Islet precursor cell (in vitro differentiated cells): ENCODE results near the gene LGSN.
"Not testable (repeated sequence)": the region's sequence is repeated elsewhere in the genome, so short reads cannot be mapped to it uniquely, and the experiment has no call there.

Experiments
- DNase-seq: peaks from one replicate; pipeline ENCODE4 v3.0.0-alpha.2; 2018

Gene LGSN

DNA sequence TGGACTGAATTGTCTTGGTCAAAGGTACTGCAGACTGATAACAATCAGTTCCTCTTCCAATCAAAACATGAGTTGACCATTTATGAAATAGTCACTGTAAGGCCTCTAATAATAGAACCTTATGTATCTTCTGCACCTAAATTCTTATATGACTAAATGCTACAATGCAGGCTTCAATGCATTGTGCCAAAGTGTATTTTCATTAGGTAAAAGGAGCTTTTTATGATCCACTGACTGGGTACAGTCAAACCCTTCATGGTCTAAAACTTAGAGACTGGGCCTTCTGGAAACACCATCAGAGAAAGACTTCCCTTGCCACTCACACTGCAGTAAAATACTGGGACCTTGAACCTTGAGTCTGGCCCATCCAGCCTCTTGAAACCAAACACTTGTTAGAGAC is 16.3 kb downstream of the LGSN start:
- DNase-seq = no peak

DNA sequence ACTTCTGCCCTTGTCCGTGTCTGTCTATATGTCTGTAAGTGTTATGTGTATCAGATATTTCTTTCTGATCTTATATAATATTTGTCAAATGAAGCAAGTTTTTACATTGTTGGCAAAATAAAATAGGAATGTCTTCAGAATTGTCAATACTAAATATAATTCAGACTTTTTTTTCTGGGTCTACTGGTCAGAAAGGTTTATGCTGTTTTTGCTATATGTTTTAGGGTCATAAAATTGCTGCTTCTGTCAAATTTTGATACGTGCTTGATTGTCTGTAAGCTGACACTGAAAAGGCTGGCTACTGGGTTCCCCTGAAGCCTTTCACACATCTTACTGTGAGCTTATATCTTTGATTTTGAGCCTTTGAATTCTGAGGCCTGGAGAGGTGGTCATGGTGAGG is 20.1 kb downstream of the LGSN start:
- DNase-seq = no peak

DNA sequence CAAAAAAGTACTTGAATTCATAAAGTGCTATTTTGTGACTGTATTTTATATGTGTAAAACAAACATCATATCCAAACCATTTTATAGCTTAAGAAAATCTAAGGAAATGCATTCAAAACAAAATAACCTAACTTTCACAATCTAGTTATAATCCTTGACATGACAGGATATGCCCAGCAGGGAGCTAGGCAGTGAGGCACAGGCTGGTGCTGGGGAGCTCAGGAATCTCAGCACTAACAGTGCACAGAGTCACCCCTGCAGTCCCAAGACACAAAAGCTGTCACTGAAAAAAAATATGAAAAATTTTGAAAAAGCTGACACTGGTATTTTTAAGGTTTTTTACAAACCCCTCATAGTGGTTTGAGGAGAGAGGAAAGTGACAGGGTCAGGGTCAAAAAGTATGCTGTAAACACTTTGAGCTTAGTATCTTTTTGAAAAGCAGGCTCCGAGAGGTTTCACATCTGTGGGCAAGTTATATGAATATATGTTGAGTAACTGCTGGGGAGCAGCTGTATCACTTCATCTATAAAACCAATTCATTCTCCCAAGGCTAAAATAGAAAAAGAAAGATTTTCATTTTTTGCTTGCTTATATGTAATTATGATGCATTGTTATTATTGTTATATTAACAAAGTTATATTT is 24.1 kb downstream of the LGSN start:
- no peak for DNase-seq

DNA sequence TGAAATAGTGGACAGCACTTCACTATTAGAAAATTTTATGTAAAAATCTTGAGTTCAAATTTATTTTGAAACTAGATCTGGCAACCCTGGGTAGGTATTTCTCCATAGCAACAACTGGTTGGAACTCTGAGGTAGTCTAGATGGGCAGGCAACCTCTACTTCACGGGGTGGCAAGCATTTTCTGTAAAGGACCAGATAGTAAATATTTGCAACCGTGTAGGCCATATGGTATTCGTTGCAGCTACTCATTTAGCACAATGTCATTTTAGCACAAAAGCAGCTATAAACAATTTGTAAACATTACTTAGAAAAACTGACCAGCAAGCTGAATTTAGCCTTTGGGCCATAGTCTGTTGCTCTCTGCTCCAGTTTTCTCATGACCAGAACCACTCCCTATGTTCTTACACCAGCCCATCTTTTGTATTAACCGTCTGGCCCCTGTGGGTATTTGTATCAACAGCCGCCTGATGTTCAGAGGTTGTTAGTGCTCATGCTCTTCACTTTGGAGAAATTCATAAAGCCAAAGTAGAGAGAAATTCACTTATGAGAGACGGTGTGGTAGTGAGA is 29.2 kb downstream of the LGSN start:
- no peak for DNase-seq

DNA sequence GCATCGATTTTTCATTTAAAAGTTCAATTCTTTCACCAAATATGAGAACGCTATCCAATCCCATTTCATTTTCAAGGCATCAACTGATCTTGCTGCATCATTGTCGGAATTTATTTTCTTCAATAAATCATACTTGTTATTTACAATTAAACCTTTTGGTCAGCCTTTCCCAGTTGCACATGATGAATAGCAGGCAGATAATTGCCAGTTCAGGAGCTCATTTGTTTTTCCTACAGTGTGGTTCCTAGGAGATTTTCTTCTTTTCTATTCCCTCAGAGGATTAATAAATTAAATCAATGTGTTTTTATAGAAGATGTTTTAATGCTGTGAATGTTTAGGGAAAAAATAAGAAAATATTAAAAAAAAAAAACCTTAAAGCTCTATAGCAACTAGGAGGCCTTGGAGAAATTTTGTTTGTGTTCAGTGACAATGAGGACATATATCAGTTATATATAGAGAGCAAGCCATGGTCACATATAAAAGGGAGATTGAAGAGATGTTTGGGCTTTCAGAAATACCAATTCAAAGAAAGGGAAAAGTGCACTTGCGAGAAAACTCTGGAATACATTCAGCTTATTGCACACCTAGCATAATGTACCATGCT is 30.4 kb downstream of the LGSN start:
- no peak for DNase-seq

DNA sequence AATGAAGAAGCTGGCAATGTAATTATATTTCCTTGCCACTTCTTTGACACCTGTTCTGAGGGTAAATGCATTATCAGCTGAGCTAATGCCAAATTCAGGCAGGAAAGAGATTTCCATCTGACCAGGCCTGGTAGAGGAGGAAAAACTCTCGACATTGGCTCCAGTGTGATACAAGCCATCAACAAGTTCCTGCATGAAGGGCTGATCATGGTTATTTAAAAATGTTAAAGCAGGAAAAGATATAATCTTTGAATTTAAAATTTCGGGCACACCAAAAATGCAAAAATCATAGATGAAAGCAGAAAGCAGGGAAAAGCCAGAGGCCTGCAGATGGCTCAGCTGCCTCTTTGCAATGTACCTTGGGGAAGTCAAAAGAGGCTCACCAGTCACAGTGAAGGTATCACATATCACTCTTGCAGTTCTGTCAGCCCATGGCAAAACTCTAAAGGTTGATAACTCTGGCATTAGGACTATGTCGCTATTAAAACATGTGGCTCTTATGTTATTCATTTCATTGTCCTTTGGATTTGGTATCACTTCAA is 39.1 kb downstream of the LGSN start:
- DNase-seq = no peak

DNA sequence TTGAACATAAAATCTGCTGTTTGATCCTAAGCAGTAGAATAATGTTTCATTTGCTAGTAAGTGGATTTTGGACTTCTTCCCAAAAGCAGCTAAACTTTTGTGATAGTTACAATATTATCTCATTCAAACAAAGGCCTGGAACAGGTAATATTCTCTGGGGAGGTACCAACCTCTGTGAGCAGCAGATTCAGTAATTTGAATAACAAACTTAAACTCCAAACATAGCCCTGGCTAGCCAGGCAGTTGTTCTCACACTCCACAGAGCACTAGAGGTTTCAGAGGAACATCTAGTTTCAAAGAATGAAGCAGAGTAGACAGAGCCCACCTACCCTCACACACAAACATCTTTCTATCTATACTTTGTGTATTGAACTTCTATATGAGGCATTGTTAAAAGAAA is 40.9 kb downstream of the LGSN start:
- DNase-seq = no peak

DNA sequence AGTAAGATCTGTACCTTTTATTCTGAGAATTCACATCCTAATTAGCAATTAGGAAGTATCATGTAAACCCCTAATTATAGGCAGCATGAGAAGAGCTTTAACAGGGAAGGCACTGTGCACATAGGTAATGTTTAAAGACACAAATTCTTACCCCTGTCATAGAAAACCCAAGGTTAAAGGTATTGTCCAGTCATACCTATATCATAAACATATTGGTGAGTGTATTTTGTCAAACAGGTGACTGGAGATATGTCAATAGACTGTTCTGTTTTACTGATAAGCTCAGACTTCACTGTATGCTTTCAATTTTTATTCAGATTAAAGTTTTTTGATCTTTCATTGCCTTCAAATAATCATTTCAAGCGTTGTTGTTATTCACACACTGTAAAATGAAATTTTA is 43.8 kb downstream of the LGSN start:
- no peak for DNase-seq

DNA sequence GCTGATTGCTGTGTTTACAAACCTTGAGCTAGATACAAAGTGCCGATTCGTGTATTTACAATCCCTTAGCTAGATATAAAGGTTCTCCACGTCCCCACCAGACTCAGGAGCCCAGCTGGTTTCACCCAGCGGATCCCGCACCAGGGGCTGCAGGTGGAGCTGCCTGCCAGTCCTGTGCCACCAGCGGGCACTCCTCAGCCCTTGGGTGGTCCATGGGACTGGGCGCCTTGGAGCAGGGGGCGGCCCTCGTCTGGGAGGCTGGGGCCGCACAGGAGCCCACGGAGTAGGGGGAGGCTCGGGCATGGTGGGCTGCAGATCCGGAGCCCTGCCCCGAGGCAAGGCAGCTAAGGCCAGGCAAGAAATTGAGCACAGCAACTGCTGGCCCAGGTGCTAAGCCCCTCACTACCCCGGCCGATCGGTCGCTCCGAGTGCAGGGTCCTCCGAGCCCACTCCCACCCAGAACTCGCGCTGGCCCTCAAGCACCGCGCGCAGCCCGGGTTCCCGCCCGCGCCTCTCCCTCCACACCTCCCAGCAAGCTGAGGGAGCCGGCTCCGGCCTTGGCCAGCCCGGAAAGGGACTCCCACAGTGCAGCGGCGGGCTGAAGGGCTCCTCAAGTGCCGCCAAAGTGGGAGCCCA is 44.9 kb downstream of the LGSN start:
- DNase-seq = not testable (repeated sequence)

DNA sequence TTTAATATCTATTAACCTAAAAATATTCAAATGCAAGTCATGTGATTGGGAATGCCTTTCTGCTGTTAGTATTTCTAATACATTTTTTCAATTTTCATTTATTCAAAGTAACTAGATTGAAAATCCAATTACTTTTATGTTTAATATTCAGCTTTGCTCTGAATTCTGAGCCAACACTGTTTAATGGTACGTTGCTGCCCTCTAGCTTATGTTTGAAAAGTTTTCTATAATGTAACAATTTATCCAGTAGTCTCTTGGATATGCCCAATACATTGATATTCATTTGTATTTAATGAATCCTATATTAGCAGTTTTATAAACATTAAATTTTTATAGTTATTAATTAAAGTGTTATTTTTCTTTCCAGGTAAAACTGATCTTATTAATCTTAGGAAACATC is 47.4 kb downstream of the LGSN start:
- no peak for DNase-seq

DNA sequence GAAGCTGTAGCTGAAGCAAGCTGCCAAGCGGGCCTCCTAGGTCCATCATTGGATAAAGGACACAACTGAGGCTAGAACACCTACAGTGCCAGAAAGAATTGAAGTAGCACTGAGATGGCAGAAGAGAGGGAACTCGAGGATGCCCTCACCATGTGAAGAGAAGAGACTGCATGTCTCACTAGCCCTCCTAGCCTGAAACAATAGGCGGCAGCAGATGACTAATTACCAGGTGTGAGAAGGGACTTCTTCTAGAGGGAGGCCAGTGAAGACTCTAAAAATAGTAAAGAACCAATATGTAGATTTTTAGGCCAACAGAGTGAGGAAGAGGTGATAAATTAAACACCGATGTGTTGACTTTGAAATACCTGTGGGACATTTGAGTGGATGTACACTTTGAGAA is 50.3 kb downstream of the LGSN start:
- no peak for DNase-seq

DNA sequence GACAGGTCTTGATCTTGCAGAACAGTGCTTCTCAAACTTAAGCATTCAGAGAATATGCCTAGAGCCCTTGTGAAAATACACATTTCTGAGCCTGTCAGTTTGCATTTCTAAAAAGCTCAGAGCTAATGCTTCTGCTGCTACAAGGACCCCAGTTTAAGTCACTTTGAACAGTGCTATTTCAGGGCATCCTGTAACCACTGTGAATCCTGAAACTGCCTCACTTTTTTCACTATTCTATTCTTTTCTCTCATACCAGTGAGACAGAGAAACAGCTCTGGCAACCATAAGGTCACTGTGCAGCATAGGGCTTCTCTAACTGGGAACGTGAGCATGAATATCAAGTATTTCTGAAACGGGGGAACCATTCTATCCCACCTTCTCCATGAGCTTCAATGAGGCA is 51.2 kb downstream of the LGSN start:
- DNase-seq = no peak

DNA sequence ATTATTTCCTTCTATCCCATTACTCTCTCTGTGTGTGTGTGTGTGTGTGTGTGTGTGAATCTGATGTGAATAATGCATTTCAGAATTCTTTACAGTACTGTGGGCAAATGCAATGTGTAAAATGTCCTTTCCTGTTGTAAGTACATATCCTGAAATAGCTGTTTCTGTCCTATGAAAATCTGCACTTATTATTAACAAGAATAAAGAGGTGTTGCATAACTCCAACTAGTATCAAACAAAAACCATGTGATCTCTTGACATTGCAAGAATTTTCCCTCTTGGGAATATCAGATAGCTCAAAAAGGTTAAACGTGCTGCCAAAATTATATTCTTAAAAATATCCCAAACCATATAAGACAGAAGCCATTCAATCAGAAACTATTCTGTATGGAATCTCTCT is 52.0 kb downstream of the LGSN start:
- DNase-seq = no peak

DNA sequence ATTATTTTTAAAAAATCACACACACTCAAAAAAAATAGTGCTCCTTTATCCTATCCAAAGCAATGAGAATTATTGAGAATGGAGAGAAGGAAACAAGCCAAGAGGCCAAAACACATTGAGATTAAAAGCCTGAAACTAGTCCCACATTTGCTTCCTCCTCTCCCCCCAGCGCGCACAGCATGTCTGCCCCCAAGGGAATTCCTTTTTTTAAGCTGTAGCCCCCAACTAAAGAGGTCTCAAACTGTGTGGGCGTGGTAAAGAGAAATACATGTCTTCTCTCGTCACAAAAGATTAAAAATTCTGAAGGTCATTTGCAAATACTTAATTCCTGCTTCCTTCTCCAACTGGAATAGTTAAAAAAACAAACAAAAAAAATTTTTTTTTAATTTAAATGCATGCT is 52.7 kb downstream of the LGSN start:
- DNase-seq = no peak

DNA sequence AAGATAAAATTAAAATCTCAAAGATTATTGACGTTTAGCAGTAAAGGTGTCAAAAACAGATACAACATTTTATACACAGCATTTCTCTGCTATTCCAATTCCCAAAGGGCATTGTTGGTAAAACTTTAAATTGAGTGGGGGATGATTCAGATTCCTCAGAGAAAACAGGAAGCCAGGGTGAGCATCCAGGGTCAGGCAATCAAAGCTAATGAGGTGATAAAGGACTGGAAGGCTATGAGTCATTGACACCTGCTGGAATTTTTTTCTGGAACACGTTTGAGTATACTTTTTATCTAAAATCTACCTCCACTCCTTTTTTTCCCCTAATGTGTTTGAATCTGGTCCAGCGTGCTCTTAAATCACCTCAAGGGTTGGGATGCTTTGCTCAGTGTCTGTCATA is 56.3 kb downstream of the LGSN start:
- DNase-seq = peak; percentile 56

DNA sequence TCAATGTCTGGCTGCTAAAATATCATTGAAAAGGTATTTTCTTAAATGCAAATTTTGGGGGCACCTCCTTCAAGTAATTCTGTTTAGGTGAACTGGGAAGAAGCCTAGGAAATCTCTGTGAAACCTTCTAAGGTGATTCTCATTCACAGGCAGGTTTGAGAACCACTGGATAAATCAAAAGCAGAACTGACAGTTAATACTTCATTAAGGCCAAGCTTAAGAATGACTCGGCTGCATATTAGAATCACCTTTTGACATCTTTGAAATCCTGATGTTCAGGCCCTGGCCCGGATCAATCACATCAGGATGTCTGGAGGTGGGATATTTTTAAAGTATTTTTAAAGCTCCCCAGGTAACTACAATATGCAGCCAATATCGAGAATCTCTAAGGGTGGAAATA is 58.0 kb downstream of the LGSN start:
- no peak for DNase-seq

DNA sequence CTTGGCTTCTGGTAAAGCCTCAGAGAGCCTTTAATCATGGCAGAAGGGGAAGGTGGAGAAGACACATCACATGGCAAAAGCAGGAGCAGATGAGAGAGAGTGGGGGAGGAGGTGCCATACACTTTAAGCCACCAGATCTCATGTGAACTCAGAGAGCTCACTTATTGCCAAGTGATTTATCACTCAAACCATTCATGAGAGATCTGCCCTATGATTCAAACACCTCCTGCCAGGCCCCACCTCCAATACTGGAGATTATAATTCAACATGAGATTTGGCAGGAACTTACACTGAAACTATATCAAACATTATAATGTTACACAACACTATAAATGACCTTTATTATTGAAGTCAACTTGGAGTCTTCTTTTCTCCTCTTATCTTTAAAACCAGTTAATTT is 60.6 kb downstream of the LGSN start:
- DNase-seq = no peak

DNA sequence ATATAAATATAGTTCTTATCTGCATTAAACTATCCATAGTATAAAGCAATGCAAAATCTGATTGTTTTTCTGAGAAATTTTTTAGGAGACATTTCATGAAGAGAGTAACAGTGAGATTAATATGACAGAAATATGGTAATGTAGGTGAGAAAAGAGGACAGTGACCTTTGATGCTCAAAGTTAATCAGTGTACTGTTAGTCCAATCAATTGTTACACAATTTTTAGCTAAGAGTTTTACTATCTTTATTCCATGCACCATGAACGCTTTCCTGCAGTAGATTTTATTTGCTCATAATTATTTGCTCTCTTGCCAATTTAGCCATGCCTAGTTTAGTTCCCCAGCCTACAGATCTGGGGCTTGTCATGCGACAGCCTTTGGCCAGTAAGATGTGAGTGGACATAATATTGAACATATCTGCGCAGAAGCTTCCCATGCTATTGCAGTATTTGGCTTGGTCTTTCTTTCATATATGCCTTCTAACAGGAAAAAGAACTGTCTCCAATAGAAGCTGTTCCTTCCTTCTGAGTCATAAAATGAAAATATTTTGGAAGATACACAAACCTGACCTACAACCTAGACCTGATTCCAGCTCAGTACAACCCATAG is 69.8 kb downstream of the LGSN start:
- DNase-seq = no peak

DNA sequence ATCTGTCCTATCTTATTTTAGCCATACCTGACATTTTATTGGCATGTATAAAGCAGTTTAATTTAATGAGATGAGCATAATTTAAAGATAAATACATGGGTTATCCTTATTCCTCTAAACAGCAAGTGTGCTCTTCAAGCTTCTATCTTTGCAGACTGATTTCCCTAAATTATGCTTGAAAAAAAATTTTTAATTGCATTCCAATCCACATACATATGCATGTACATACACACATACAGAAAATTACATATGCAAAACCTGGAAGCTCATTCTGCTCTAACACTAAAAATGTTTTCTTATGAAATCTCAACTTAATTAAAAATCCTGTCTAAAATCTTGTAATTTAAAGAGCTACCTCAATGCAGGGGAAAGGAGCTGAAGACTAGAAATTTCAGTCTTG is 73.2 kb downstream of the LGSN start:
- DNase-seq = no peak

DNA sequence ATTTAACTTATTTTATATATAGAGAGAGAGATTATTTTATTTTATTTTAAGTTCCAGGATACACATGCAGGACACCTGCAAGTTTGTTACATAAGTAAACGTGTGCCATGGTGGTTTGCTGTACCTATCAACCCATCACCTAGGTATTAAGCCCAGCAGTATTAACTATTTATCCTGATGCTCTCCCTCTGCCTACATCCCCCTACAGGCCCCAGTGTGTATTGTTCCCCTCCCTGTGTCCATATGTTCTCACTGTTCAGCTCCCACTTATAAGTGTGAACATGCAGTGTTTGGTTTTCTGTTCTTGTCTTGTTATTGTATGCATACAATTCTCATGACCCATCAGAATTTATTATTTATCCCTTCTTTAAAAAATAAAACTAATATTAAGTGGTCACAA is 73.9 kb downstream of the LGSN start:
- no peak for DNase-seq

DNA sequence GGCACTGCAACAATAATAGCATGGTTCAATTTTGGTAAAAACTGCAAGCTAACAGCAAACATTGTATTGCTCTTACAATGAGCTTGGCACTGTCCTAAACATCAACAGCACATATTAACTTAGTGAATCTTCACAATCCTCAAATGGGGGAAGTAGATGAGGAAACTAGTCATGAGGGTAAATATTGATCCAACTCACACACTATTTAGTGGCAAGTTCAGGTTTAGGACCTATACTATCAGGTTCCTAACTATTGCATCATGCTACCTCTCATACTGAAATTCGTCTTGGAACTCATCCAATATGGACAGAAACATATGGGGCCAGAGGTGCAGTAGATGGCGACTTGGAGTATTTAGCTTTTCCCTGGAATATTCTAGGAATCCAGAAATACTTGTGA is 74.4 kb downstream of the LGSN start:
- DNase-seq = no peak

DNA sequence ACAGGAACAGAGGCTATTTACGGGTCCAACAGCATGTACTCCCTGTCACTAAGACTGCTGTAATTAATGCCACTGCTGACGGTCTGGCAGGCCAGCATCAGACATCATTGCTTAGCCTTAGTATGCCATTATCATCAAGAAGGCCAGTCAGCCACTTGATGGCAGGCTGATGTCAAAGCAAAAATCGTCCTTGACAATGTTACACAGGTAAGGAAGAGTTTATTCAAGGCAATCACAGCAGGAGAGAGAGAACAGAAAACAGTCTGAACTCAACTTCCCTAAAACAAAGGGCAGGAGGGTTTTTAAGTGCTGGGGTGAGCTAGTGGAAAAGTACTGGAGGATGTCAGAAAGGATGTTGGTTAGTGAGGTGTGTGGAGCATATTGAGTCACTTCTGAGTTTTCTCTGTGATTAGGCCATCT is 83.4 kb downstream of the LGSN start:
- DNase-seq = no peak

DNA sequence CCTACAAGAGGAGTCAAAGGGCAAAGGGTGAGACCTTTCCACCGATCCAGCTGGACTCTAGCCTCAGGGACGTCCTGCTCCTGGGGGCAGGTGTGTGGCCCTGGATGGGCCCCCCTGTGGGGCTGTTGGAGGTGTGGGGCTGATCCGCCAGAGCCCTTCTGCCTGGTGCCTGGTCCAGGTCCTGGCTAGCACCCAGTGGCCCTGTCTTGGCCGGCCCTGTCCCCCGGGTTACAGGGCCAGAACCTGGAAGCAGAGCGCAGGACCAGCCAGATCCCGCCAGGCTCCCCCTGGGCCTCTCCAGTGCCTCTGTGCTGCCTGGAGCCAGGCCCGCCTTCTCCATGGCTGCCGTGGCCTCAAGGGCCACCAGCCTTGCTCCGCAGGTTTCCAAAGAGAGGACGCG is 89.3 kb downstream of the LGSN start:
- not testable (repeated sequence) for DNase-seq

DNA sequence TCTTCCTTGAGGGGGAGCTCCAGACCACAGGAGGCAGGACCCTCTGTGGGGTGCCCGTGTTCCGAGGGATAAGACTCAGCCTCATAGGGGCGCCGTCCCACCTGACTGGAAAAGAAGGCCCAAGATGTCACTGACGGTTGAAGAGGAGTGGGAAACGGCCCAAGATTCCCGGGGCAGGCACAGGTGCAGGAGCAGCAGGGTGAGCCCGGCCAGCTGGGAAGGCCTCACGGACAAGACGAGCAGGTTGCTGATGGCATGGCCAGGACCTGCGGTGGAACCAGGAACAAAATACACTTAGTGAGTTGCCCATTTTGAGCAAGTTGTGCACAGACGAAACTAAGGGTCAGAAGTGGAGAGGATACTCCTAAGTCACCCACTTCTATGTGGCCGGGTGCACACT is 89.8 kb downstream of the LGSN start:
- DNase-seq = not testable (repeated sequence)
